HG03196 (cell line): ENCODE results near the gene CCDC33.

ENCODE experiments used
- ATAC-seq: cut with Tn5 transposase; IDR thresholded peaks from one replicate; pipeline ENCODE4 v1.9.1; 2021; ENCODE audit not compliant: unreplicated experiment

CCDC33 gene

GRCh38 chr15:74208901-74209559 is 27.1 kb upstream of the CCDC33 start:
- ATAC-seq = no peak

DNA sequence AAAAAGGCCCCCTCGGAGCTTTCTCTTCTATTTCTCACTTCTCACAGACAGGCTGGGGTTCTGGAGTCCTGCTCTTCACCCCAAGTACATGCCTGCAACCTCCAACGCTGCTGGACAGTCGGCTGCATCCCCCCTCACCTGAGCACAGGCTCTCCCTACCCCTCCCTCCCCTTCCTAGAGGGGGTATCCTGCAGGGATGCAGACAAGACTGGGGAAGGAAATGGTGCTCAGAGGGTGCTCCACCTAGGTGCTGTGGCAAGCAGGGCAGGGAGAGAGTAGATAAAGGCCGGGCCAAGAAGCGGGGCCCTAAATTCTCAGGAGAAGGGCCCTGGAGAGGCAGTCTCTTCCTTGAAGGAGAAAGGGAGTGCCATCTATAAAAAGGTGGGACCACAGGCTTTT is 26.6 kb upstream of the CCDC33 start:
- no peak for ATAC-seq

DNA sequence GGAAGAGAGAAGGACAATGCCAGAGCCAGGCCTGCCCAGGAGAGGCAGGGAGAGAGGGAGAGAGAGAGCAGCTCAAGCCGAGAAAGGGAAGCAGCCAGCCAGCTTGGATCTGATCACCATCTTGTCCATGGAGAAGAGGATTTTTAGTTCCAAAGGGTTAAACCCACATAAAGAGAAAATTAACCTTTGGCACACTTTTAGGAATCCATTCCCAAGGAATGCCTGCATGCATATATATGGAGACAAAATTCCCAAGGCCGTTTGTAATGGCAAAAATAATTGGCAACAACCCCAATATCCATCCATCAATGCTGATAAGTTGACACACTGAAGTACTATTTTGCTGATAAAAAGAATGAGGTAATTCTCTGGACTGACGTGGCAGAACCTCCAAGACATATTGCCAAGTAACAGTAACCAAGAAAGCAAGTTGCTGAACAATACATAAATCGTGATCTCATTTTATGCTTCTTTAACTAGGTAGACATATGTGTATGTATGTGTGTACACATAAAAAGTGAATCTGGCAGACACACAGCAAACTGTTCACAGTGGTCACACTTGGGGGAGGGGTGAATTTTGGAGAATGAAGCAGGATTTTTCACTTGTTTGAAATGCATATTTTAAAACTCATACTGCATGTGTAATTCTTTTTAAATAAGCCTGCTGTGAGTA is 26.0 kb upstream of the CCDC33 start:
- no peak for ATAC-seq

DNA sequence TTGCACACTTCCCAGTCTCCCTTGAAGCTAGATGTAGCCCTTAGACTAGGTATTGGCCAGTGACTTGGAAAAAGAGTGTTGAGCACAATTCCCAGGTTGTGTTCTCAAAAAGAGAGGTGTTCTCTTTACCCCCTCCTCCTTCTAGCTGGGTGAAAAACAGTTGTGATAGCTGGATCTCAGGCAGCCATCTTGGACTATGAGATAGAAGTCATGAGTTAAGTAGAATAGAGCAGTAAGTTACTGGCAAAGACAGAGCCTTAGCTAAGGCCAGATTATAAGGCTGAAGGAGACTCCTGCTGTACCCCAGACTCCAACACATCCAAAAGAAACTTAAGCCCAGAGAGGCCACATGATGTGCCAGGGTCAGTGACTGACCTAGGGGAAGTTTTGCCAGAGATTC is 25.4 kb upstream of the CCDC33 start:
- ATAC-seq = no peak

DNA sequence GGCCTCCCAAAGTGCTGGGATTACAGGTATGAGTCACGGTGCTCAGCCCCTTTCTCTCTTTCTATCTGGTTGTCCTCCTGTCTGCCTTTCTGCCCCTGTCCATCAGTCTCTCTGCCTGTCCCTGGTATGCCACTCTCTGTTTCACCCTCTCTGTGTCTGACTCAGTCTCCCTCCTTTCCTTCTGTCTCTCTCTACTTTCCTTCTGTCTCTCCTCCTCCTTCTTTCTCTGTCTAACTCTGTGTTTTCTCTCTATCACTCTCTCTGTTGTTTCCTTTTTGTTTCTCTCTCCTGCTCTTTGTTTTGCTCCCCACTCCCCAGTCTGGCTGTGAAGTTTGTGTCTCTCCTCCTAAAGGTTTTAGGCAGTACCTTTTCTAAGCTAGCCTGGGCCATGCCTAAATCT is 24.5 kb upstream of the CCDC33 start:
- no peak for ATAC-seq

DNA sequence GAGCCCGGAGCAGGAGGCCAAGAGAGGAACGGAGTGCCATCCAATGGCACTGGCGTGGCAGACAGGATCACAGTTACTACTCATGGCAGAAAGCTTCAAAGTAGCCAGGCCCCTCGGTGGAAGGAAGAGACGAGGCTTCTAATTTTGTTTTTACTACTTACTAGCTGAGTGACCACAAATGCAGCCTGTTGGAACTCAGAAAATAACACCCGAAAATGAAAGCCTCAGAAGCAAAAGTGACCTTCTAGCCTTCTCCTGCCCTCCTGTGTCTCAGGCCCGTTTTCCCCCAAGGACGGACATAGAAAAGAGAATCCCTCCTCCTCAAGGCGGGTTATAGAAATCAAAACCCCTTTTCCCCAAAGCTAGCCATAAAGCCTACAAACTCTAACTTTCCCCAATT is 23.6 kb upstream of the CCDC33 start:
- ATAC-seq = no peak

DNA sequence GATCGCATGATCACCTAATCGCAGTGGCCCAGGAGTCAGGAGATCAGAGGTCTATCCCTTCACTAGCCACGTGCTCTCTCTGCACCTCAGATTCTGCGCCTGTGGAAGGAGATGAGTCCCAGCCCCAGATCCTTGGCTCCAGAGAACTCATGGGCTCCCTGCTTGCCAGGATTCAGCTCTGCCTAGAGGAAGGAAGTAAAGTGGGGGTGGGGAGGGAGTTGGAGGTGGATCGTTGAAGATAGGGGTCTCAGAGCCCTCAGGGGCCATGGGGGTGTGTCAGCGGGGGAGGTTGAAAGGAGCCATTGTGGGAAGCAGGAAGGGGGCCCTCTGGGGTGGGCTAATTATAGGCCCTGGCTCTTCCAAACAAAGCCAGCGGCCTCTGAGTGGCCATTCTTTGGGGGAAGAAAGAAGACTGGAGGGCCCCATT is 22.3 kb upstream of the CCDC33 start:
- no peak for ATAC-seq

GRCh38 chr15:74214324-74215021 is 21.7 kb upstream of the CCDC33 start:
- ATAC-seq = no peak

DNA sequence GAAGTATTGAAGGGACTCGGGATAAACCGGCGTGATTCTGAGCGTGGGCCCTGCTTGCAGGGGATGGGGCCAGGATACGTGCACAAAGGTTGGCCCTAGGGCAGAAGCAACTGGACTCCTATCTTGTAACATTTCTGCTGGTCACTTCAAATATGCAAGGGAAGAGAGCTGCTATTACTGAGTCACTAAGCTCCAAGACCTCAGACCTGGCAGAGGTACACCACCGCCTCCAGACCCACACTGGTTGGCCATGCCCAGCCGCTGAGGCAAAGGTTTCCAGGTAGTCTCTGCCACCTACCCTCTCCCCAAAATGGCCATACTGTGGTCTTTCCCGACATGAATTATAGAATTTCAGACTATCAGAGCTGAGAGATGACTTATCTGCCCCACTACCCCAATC is 20.2 kb upstream of the CCDC33 start:
- ATAC-seq = no peak

- ATAC-seq = no peak
These were observed 19.2 kb upstream of the CCDC33 start for GRCh38 chr15:74216949-74217348.

- no peak for ATAC-seq
These were observed 17.9 kb upstream of the CCDC33 start for GRCh38 chr15:74217907-74218885.

- no peak for ATAC-seq
These were observed 15.5 kb upstream of the CCDC33 start for GRCh38 chr15:74220475-74221248.

- no peak for ATAC-seq
These were observed 14.5 kb upstream of the CCDC33 start for GRCh38 chr15:74221399-74222239.

DNA sequence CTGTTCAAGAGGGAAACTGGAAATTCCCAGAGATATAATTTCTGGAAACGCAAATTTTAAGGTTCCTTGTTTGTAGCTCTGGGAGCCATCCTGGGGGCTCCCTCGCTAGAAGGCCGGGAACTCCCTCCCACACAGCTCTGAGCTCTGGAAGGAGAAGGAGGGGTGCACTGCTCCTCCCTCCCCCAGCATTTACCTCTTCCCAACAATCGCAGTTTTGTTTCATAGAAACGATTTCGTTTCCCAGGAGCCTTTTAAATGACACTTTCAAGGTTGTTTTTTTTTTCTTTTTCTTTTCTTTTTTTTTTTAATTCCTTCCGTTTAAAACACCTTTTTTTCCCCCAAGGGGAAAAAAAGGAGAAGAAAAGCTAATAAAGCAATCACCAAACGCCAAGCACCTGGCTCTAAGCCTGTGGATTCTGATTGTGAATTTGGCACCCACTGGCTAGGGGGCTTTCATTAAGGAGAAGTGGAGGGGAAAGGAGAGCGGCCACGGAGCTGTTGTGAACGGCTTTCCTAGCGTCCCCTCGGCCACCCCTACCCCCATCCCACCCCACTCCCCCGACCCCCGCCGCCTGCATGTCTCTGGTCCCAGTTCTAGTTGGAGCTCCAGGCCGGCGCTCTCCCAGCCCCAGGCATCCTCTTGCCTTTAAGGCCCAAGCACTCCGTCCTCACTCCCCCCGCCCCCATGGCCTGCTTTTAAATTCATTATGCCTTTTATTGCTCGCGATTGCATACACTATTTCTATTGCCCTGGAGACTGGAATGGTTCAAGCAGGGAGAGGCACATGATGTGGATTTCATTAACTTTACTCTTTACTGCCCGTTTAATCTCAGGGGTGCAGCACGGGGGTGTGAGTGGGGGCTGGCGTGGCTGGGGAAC is 13.6 kb upstream of the CCDC33 start:
- ATAC-seq = no peak

- no peak for ATAC-seq
These were observed 10.2 kb upstream of the CCDC33 start for GRCh38 chr15:74225928-74226327.

GRCh38 chr15:74226761-74227540 is 9.2 kb upstream of the CCDC33 start:
- ATAC-seq = no peak

DNA sequence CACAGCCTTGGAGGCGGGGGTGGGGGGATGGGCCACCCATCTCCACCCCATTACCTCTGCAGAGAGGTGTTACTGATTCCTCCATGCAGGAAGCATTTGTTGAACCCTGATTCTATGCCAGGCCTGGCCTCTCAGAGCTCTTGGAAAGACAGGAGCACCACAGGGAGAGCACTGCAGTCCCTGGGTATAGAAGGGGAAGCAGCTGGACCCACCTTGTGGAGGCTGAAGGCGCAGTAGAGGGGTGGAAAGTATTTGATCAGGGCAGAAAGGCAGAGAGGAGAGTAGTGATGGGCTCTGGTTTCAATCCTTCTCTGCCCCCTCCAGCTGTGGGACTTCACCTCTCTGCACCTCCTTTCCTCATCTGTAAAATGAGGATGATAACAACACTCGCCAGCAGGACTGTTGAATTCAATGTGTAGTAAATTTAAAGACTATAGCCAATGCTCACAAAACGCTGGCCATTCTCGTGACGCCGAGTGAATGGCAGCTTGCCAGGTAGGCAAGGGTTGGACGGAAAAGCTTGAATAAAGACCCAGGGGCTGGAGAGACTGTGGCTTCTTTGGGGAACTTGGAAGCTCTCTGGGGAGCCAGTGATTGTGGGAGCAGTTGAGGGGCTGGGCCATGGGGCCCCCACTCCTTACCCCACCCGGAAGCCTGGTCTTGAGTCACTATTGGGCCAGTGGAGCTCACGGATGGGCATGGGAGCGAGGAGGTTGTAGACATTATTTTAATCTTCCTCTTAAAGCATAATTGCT is 8.0 kb upstream of the CCDC33 start:
- no peak for ATAC-seq
